Measurements from ENCODE around the gene EZH1. TPM values are rescaled to one million over a fixed set of nuclear protein-coding genes. Genes with fewer than 3 reads are reported as not detected.

Gene EZH1
- total RNA-seq, 1 donor from 2014 or later, result 30.4 TPM

DNA sequence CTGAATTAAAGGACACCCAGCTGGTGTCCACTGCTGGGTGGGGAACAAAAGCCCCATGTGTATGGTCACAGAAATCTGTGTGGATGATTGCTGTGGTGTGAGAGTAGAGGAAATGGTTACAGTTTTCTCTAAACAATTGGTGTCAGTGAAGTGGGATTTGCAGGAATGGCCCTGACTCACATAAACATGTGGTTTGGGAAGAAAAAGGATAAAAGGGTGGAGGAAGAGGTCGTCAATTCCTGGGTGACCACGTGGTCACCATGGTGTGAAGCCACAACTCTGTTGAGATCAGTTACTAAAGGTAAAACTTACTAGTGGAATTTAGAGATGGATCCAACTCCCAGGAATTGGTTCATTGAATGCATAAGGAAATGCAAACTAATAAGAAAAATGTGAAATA is 89.3 kb downstream of the EZH1 start:
- Mint-ChIP-seq H3K9me3 (peaks cover 5% of the 10 kb centered on the region), H3K36me3 (ENCODE audit: low read depth) (no peaks in the 10 kb centered on the region), H3K4me3 (peak overlapping the region; percentile 27), H3K27me3 (ENCODE audit: low read depth) (no peaks in the 10 kb centered on the region), H3K4me1 (peaks cover 26% of the 10 kb centered on the region), H3K27ac (ENCODE audit: unreplicated experiment) (no peak overlapping the region)
- TF ChIP-seq, protein P1, sequence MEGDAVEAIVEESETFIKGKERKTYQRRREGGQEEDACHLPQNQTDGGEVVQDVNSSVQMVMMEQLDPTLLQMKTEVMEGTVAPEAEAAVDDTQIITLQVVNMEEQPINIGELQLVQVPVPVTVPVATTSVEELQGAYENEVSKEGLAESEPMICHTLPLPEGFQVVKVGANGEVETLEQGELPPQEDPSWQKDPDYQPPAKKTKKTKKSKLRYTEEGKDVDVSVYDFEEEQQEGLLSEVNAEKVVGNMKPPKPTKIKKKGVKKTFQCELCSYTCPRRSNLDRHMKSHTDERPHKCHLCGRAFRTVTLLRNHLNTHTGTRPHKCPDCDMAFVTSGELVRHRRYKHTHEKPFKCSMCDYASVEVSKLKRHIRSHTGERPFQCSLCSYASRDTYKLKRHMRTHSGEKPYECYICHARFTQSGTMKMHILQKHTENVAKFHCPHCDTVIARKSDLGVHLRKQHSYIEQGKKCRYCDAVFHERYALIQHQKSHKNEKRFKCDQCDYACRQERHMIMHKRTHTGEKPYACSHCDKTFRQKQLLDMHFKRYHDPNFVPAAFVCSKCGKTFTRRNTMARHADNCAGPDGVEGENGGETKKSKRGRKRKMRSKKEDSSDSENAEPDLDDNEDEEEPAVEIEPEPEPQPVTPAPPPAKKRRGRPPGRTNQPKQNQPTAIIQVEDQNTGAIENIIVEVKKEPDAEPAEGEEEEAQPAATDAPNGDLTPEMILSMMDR (conservative IDR thresholded peaks at IDR 0.05), result no peak
- no peak for DNase-seq (ENCODE audit: low read depth, low spot score)

DNA sequence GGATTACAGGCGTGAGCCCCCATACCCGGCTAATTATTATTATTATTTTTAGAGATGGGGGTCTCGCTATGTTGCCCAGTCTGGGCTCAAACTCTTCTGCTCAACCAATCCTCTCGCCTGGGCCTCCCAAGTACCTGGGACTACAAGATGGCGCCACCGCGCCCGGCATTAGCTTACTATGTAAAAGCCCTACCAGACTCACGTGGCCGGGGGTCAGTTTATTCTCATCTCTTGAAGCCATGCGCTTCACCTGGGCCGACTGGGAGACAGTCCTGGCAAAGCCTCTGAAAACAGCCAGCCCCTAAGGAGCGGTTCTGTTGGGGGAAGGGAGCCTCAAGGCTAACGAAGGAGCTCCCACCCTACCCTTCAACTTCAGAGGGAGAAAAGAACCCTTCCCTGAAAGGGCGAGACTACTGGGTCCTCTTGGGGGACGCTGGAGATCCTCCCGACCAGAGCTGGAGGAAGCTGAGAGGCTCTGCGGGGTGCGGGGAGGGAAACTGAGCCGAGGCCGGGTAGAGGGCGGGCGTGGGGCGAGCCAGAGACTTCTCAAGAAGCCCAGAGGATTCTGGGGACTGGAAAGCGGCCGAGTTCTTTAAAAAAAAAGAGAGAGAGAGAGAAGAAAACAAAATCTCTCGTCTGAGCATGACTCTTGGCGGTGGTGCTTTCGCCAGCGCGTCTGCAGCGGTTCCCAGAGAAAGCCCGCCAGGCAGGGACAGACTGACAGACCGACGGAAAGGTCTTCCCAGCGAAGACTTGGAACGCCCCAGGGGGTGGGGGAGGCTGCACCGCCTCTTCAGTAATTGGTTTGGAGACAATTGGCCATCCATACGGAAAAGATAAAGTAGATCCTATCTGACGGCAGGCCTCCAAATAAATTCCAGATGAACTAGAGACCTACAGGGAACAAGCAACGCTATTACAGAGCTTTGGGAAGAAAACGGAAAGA is 91.4 kb downstream of the EZH1 start:
- Mint-ChIP-seq H3K4me1 (peaks cover 10% of the 10 kb centered on the region), H3K4me3 (peak overlapping the region; percentile 55), H3K36me3 (ENCODE audit: low read depth) (no peaks in the 10 kb centered on the region), H3K27ac (ENCODE audit: unreplicated experiment) (peak overlapping the region; percentile 43), H3K9me3 (peaks cover 5% of the 10 kb centered on the region), H3K27me3 (ENCODE audit: low read depth) (peaks cover 2% of the 10 kb centered on the region)
- DNase-seq (ENCODE audit: low read depth, low spot score), result no peak
- TF ChIP-seq, protein P1 (conservative IDR thresholded peaks at IDR 0.05), result no peak

DNA sequence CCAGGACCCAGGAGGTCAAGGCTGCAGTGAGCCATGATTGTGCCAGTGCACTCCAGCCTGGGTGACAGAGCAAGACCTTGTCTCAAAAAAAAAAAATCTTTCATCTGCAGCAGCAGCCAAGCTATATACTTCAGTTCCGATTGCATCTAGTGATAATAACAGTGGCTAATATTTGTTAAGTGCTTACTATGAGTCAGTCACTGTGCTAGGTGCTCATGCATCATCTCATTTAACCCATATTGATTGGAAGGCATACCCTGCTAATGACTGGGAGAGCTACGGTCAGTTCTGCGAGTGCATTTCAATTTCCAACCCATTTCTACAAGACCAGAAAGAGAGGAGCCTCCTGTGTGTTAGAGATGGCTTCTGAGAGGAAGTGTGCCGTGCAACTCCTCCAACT is 93.4 kb downstream of the EZH1 start:
- Mint-ChIP-seq H3K27me3 (ENCODE audit: low read depth) (peaks cover 2% of the 10 kb centered on the region), H3K4me3 (no peak overlapping the region), H3K36me3 (ENCODE audit: low read depth) (no peaks in the 10 kb centered on the region), H3K4me1 (peaks cover 6% of the 10 kb centered on the region), H3K27ac (ENCODE audit: unreplicated experiment) (no peak overlapping the region), H3K9me3 (no peaks in the 10 kb centered on the region)
- TF ChIP-seq, protein P1 (conservative IDR thresholded peaks at IDR 0.05), result no peak
- no peak for DNase-seq (ENCODE audit: low read depth, low spot score)

Small RNA genes within 50 kb of the gene (microRNA-seq; reads per million reads assigned to microRNA genes)
- not detected for gene MIR6780A

Other genes starting within 250 kb of the EZH1 start
- gene NAGLU, start 208.8 kb downstream of the EZH1 start, total RNA-seq, result 20.5 and 21.2 TPM in 2 replicates
- gene HSD17B1, start 192.1 kb downstream of the EZH1 start, total RNA-seq, result 1.2 and 1.9 TPM in 2 replicates
- gene COASY, start 182.9 kb downstream of the EZH1 start, total RNA-seq, result 58.3 and 59.6 TPM in 2 replicates
- 38.6 and 41.1 TPM in 2 replicates for gene MLX, start 177.9 kb downstream of the EZH1 start, total RNA-seq
- gene PSMC3IP, start 167.3 kb downstream of the EZH1 start, total RNA-seq, result 44.6 and 47.8 TPM in 2 replicates
- gene RETREG3, start 135.7 kb downstream of the EZH1 start, total RNA-seq, result 44.2 and 48.7 TPM in 2 replicates
- gene TUBG1, start 135.4 kb downstream of the EZH1 start, total RNA-seq, result 101 and 102 TPM in 2 replicates
- gene TUBG2, start 85.8 kb downstream of the EZH1 start, total RNA-seq, result 18.7 and 20.7 TPM in 2 replicates
- 16.4 and 20.8 TPM in 2 replicates for gene PLEKHH3, start 68.0 kb downstream of the EZH1 start, total RNA-seq
- 0.68 TPM in 2 replicates for gene CCR10, start 63.2 kb downstream of the EZH1 start, total RNA-seq
- gene CNTNAP1, start 62.5 kb downstream of the EZH1 start, total RNA-seq, result 17.0 and 19.4 TPM in 2 replicates
- gene RAMP2, start 16.2 kb upstream of the EZH1 start, total RNA-seq, result 6.5 and 7.9 TPM in 2 replicates
- 83.7 and 88.7 TPM in 2 replicates for gene VPS25, start 28.4 kb upstream of the EZH1 start, total RNA-seq
- 0.58 and 0.73 TPM in 2 replicates for gene WNK4, start 35.6 kb upstream of the EZH1 start, total RNA-seq
- 85.3 and 92.7 TPM in 2 replicates for gene COA3, start 53.7 kb upstream of the EZH1 start, total RNA-seq
- not detected in 2 replicates for gene CNTD1, start 53.8 kb upstream of the EZH1 start, total RNA-seq
- 48.7 and 49.5 TPM in 2 replicates for gene BECN1, start 79.2 kb upstream of the EZH1 start, total RNA-seq
- 172 and 175 TPM in 2 replicates for gene PSME3, start 88.4 kb upstream of the EZH1 start, total RNA-seq
- gene AOC2, start 99.5 kb upstream of the EZH1 start, total RNA-seq, result 3.0 and 3.2 TPM in 2 replicates
- 0.91 and 1.1 TPM in 2 replicates for gene AOC3, start 106.2 kb upstream of the EZH1 start, total RNA-seq
- not detected in 2 replicates for gene G6PC1, start 155.8 kb upstream of the EZH1 start, total RNA-seq
- gene AARSD1, start 219.4 kb upstream of the EZH1 start, total RNA-seq, result 61.6 and 65.6 TPM in 2 replicates
- 3.4 and 3.5 TPM in 2 replicates for gene PTGES3L, start 235.0 kb upstream of the EZH1 start, total RNA-seq
- 15.9 and 16.5 TPM in 2 replicates for gene RUNDC1, start 235.5 kb upstream of the EZH1 start, total RNA-seq

Data from neural crest cell (in vitro differentiated cells).